Spleen (tissue), 11 donors: ENCODE data around the gene ZNF598. TPM values are rescaled to one million over a fixed set of nuclear protein-coding genes. Genes with fewer than 3 reads are reported as not detected.

Source experiments
- DNase-seq: peaks from one replicate; pipeline ENCODE4 v3.0.0-alpha.2; 2020
- H3K27ac ChIP-seq, 8 donors: fragments of 200-600 bp; sonication (generic) in 7 of 8; 1 replicate in 4 of 8; 2 replicates in 4 of 8; pipeline versions ENCODE4 v1.5.0 to v1.8.0; 2016 to 2021; ENCODE audit warnings: inconsistent platforms in 4 of 8, mild to moderate bottlenecking in 4 of 8, moderate library complexity in 1 of 8
- H3K27me3 ChIP-seq, 7 donors: fragments of 200-600 bp; sonication (generic) in 6 of 7; replicated peaks in 1 of 7; 1 replicate in 4 of 7; 2 replicates in 3 of 7; pipeline versions ENCODE4 v1.5.0 to v1.8.0; 2016 to 2021; ENCODE audit warnings: inconsistent platforms in 3 of 7, mild to moderate bottlenecking in 1 of 7
- H3K36me3 ChIP-seq, 6 donors: fragments of 200-600 bp; sonication (generic) in 5 of 6; 1 replicate in 4 of 6; 2 replicates in 2 of 6; pipeline versions ENCODE4 v1.5.0 to v1.8.0; 2016 to 2021; ENCODE audit warnings: inconsistent platforms in 2 of 6
- H3K4me1 ChIP-seq, 6 donors: fragments of 200-600 bp; sonication (generic) in 5 of 6; 1 replicate in 3 of 6; 2 replicates in 3 of 6; pipeline versions ENCODE4 v1.5.0 to v1.8.0; 2016 to 2021; ENCODE audit warnings: inconsistent platforms in 3 of 6
- H3K4me3 ChIP-seq, 8 donors: fragments of 200-600 bp; sonication (generic) in 7 of 8; 1 replicate in 4 of 8; 2 replicates in 4 of 8; pipeline versions ENCODE4 v1.5.0 to v1.8.0; 2016 to 2021; ENCODE audit warnings: inconsistent platforms in 4 of 8, mild to moderate bottlenecking in 4 of 8, moderate library complexity in 2 of 8
- H3K9me3 ChIP-seq, 8 donors: fragments of 200-600 bp; sonication (generic) in 7 of 8; 1 replicate in 4 of 8; 2 replicates in 4 of 8; pipeline versions ENCODE4 v1.5.0 to v1.8.0; 2016 to 2021; ENCODE audit warnings: inconsistent platforms in 4 of 8
- CTCF ChIP-seq, 11 experiments: fragments of 200-600 bp in 7 of 11; fragments of 450-650 bp in 4 of 11; sonication (generic) in 4 of 11; IDR thresholded peaks in 8 of 11; conservative IDR thresholded peaks in 3 of 11; 1 replicate in 7 of 11; 2 replicates in 4 of 11; pipeline versions ENCODE4 v1.4.0 to v1.8.0; 2016 to 2021; ENCODE audit warnings: antibody characterized with exemption in 11 of 11, inconsistent platforms in 4 of 11, mild to moderate bottlenecking in 1 of 11
- POLR2A ChIP-seq, 3 donors: fragments of 450-650 bp; IDR thresholded peaks; one replicate each; pipeline ENCODE4 v1.5.1; 2017; ENCODE audit warnings: antibody characterized with exemption in 3 of 3, mild to moderate bottlenecking in 1 of 3
- POLR2AphosphoS5 ChIP-seq, 3 donors: sonication (generic); formaldehyde crosslinking; IDR thresholded peaks; one replicate each; pipeline ENCODE4 v1.5.1; 2017; ENCODE audit warnings: antibody characterized with exemption in 3 of 3
- WGBS, 5 donors: extraction: QIAGEN DNeasy Blood & Tissue Kit in 3 of 5; methylation state at CpG; one replicate each; pipeline versions ENCODE4 v1.1.5 to v1.1.7; 2013 to 2018; 5-methylcytosine and 5-hydroxymethylcytosine counted together
- intact Hi-C: fragments of 100-400 bp; cut with DNase I; formaldehyde crosslinking; loops from one replicate; pipeline ENCODE4 v1.15.0; 2023; ENCODE audit warnings: low total_unique reads
- polyA plus RNA-seq, 3 donors: library from polyadenylated mRNA; stranded (reverse); fragments of 200-250 nt; gene quantifications; one replicate each; pipeline ENCODE4 v1.2.1, GENCODE V29; 2013
- total RNA-seq, 7 donors: library from RNA; depleted of rRNA in 3 of 7; stranded (reverse); fragments of >200 nt in 3 of 7; fragmentation: NEBNext Ultra II Directional in 4 of 7; extraction: Animal tissue kit (Norgen Biotek cat#: 25700) in 4 of 7; gene quantifications; one replicate each; pipeline versions ENCODE4 v1.1.0 to v1.2.1, GENCODE V29; 2016 to 2021
- donor health status: healthy with polysubstance abuse.
- donor health status: DM: no; HTN: no; CAD: no; lungs with moderate emphysema.
- donor health status: DM: no; HTN: no; CAD: no.
- donor health status: Bipolar disorder and iron deficiency.
- donor health status: healthy.
- donor health status: DM: no; HTN: no; CAD: no.
- donor health status: DM: yes; HTN: yes; CAD: no.

ZNF598 gene
- total and polyA plus RNA-seq, 10 donors = 21.8 to 56.2 (median 42.0) TPM

GRCh38 chr16:1981398-1981836, 28.2 kb downstream of the ZNF598 start, which contains the start of gene NOXO1:
Gene NOXO1, minus strand, starts transcription at chr16:1981469. Its CDS starts 290 bp downstream, at chr16:1981179.
- intact Hi-C loops = no loop called here
- Histone ChIP-seq H3K4me1 (peaks cover 16 to 53% (median 35%) of the 10 kb centered on the region in 6 donors), H3K27me3 (peaks cover 3 to 73% (median 41%) of the 10 kb centered on the region in 7 donors), H3K36me3 (peaks cover 11 to 45% (median 37%) of the 10 kb centered on the region in 6 donors), H3K27ac (no peak within 1 kb of the TSS), H3K9me3 (no peaks in the 10 kb centered on the region), H3K4me3 (no peak within 1 kb of the TSS)
- WGBS, 5 donors = 21 to 41% (median 33%) methylated on average over 5 to 6 of the region's 6 CpGs
- TF ChIP-seq POLR2A (IDR thresholded peaks at IDR 0.05) = no peak
- no peak for TF ChIP-seq CTCF (IDR thresholded peaks at IDR 0.05 in 8 of 11, conservative IDR thresholded peaks at IDR 0.05 in 3 of 11)
- TF ChIP-seq POLR2AphosphoS5 (IDR thresholded peaks at IDR 0.05) = no peak
- no peak for DNase-seq

GRCh38 chr16:1980770-1981087, 28.9 kb downstream of the ZNF598 start:
- Histone ChIP-seq H3K27ac (no peak overlapping the region), H3K9me3 (no peaks in the 10 kb centered on the region), H3K36me3 (peaks cover 16 to 45% (median 37%) of the 10 kb centered on the region in 6 donors), H3K27me3 (peaks cover 3 to 80% (median 41%) of the 10 kb centered on the region in 7 donors), H3K4me3 (no peak overlapping the region), H3K4me1 (peaks cover 16 to 52% (median 33%) of the 10 kb centered on the region in 6 donors)
- intact Hi-C loops = no loop called here
- 25 to 38% (median 26%) methylated on average over 8 to 16 of the region's 16 CpGs for WGBS, 5 donors
- no peak for DNase-seq
- TF ChIP-seq POLR2A (IDR thresholded peaks at IDR 0.05) = no peak
- no peak for TF ChIP-seq CTCF (IDR thresholded peaks at IDR 0.05 in 8 of 11, conservative IDR thresholded peaks at IDR 0.05 in 3 of 11)
- TF ChIP-seq POLR2AphosphoS5 (IDR thresholded peaks at IDR 0.05) = no peak

GRCh38 chr16:1980030-1980769, 29.4 kb downstream of the ZNF598 start:
- peaks cover 21 to 45% (median 39%) of the 10 kb centered on the region in 6 donors for H3K36me3 ChIP-seq
- 7 to 17% (median 8%) methylated on average over 13 to 53 of the region's 53 CpGs for WGBS, 5 donors
- peak in 2 of 3 donors; percentile 21 to 53 for TF ChIP-seq POLR2AphosphoS5 (IDR thresholded peaks at IDR 0.05)
- no peak for TF ChIP-seq POLR2A (IDR thresholded peaks at IDR 0.05)
- TF ChIP-seq CTCF (IDR thresholded peaks at IDR 0.05 in 8 of 11, conservative IDR thresholded peaks at IDR 0.05 in 3 of 11) = no peak
- H3K4me3 ChIP-seq = no peak overlapping the region
- no peak for DNase-seq
- H3K9me3 ChIP-seq = no peaks in the 10 kb centered on the region
- intact Hi-C loops = no loop called here
- peaks cover 3 to 85% (median 41%) of the 10 kb centered on the region in 7 donors for H3K27me3 ChIP-seq
- H3K27ac ChIP-seq = no peak overlapping the region
- H3K4me1 ChIP-seq = peaks cover 13 to 46% (median 29%) of the 10 kb centered on the region in 6 donors

GRCh38 chr16:1979271-1980029, 30.2 kb downstream of the ZNF598 start:
- intact Hi-C loops = no loop called here
- H3K27me3 ChIP-seq = peaks cover 3 to 93% (median 41%) of the 10 kb centered on the region in 7 donors
- TF ChIP-seq CTCF (IDR thresholded peaks at IDR 0.05 in 8 of 11, conservative IDR thresholded peaks at IDR 0.05 in 3 of 11) (no peak), POLR2A (IDR thresholded peaks at IDR 0.05) (no peak), POLR2AphosphoS5 (IDR thresholded peaks at IDR 0.05) (peak in 2 of 3 donors; percentile 38 to 49)
- no peak overlapping the region for H3K27ac ChIP-seq
- H3K4me1 ChIP-seq = peaks cover 5 to 39% (median 21%) of the 10 kb centered on the region in 6 donors
- peak overlapping the region in 1 of 8 donors; percentile 1 for H3K4me3 ChIP-seq
- peaks cover 23 to 52% (median 46%) of the 10 kb centered on the region in 6 donors for H3K36me3 ChIP-seq
- WGBS, 5 donors = 9 to 32% (median 24%) methylated on average over 12 to 70 of the region's 70 CpGs
- no peaks in the 10 kb centered on the region for H3K9me3 ChIP-seq
- DNase-seq = no peak
